ENCODE measurements around the gene ACTG2.

Gene ACTG2

GRCh38 chr2:73855526-73855925 is 37.3 kb upstream of the ACTG2 start:
- H3K27ac ChIP-seq, result no peak overlapping the region
- H3K36me3 ChIP-seq, result peaks cover 96% of the 10 kb centered on the region
- H3K4me1 ChIP-seq (ENCODE audit: control insufficient read depth in 1 of 2, insufficient read depth in 1 of 2, low read depth in 1 of 2, low read length in 1 of 2), result no peaks in the 10 kb centered on the region
- no peaks in the 10 kb centered on the region for H3K9me3 ChIP-seq
- no peak for TF ChIP-seq CTCF (IDR thresholded peaks at IDR 0.05)
- H3K27me3 ChIP-seq, result no peaks in the 10 kb centered on the region
- H3K4me3 ChIP-seq (ENCODE audit: low read depth in 1 of 2, low read length in 1 of 2), result no peak overlapping the region

GRCh38 chr2:73856214-73856613 is 36.6 kb upstream of the ACTG2 start:
- H3K4me1 ChIP-seq (ENCODE audit: control insufficient read depth in 1 of 2, insufficient read depth in 1 of 2, low read depth in 1 of 2, low read length in 1 of 2), result no peaks in the 10 kb centered on the region
- no peak for TF ChIP-seq CTCF (IDR thresholded peaks at IDR 0.05)
- H3K27me3 ChIP-seq, result no peaks in the 10 kb centered on the region
- no peak overlapping the region for H3K4me3 ChIP-seq (ENCODE audit: low read depth in 1 of 2, low read length in 1 of 2)
- H3K27ac ChIP-seq, result no peak overlapping the region
- peaks cover 96% of the 10 kb centered on the region for H3K36me3 ChIP-seq
- H3K9me3 ChIP-seq, result no peaks in the 10 kb centered on the region

- no peak for TF ChIP-seq CTCF (IDR thresholded peaks at IDR 0.05)
- Histone ChIP-seq H3K4me3 (ENCODE audit: low read depth in 1 of 2, low read length in 1 of 2) (no peak overlapping the region), H3K4me1 (ENCODE audit: control insufficient read depth in 1 of 2, insufficient read depth in 1 of 2, low read depth in 1 of 2, low read length in 1 of 2) (no peaks in the 10 kb centered on the region), H3K27ac (no peak overlapping the region), H3K9me3 (no peaks in the 10 kb centered on the region), H3K36me3 (peaks cover 96% of the 10 kb centered on the region), H3K27me3 (no peaks in the 10 kb centered on the region)
Observed at GRCh38 chr2:73859721-73860586, 32.9 kb upstream of the ACTG2 start.

GRCh38 chr2:73862987-73863386 is 29.8 kb upstream of the ACTG2 start:
- H3K27ac ChIP-seq, result no peak overlapping the region

GRCh38 chr2:73868204-73868978 is 24.4 kb upstream of the ACTG2 start:
- no peaks in the 10 kb centered on the region for H3K27me3 ChIP-seq
- TF ChIP-seq CTCF (IDR thresholded peaks at IDR 0.05), result no peak
- H3K4me3 ChIP-seq (ENCODE audit: low read depth in 1 of 2, low read length in 1 of 2), result no peak overlapping the region
- no peak overlapping the region for H3K27ac ChIP-seq
- no peaks in the 10 kb centered on the region for H3K9me3 ChIP-seq
- H3K4me1 ChIP-seq (ENCODE audit: control insufficient read depth in 1 of 2, insufficient read depth in 1 of 2, low read depth in 1 of 2, low read length in 1 of 2), result no peaks in the 10 kb centered on the region
- H3K36me3 ChIP-seq, result peaks cover 48% of the 10 kb centered on the region

More at GRCh38 chr2:73862987-73863386, 29.8 kb upstream of the ACTG2 start:
- H3K4me3 ChIP-seq (ENCODE audit: low read depth in 1 of 2, low read length in 1 of 2), result no peak overlapping the region
- no peaks in the 10 kb centered on the region for H3K9me3 ChIP-seq
- peaks cover 92% of the 10 kb centered on the region for H3K36me3 ChIP-seq
- no peaks in the 10 kb centered on the region for H3K27me3 ChIP-seq
- H3K4me1 ChIP-seq (ENCODE audit: control insufficient read depth in 1 of 2, insufficient read depth in 1 of 2, low read depth in 1 of 2, low read length in 1 of 2), result no peaks in the 10 kb centered on the region
- no peak for TF ChIP-seq CTCF (IDR thresholded peaks at IDR 0.05)

All from neutrophil (primary cell).